HG03039 (cell line): Measurements from ENCODE around the gene PPP3R2.

Experiments
- ATAC-seq: cut with Tn5 transposase; IDR thresholded peaks from one replicate; pipeline ENCODE4 v1.9.1; 2021; ENCODE audit warnings: mild to moderate bottlenecking, moderate library complexity; ENCODE audit not compliant: unreplicated experiment

The PPP3R2 gene, protein sequence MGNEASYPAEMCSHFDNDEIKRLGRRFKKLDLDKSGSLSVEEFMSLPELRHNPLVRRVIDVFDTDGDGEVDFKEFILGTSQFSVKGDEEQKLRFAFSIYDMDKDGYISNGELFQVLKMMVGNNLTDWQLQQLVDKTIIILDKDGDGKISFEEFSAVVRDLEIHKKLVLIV

DNA sequence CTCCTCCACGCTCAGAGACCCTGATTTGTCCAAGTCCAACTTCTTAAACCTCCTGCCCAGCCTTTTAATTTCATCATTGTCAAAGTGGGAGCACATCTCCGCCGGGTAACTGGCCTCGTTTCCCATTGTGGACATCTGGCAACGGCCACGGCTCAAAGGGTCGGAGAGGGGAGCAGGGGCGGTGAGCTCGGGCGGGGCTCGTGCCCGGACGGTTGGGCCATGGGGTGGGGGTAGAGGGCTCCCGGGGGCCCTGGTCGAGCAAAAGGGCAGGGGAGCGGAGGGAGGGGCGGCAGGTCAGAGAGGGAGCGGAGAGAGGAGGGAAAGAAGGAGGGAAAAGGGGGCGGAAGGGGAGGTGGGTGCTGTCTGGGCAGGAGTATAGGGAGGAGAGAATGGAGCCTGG lies at the start of gene PPP3R2:
Gene PPP3R2 (minus strand): TSS at position 174 of the 400 bp plus-strand sequence. CDS start 48 bp downstream, at position 126.
- ATAC-seq = no peak

DNA sequence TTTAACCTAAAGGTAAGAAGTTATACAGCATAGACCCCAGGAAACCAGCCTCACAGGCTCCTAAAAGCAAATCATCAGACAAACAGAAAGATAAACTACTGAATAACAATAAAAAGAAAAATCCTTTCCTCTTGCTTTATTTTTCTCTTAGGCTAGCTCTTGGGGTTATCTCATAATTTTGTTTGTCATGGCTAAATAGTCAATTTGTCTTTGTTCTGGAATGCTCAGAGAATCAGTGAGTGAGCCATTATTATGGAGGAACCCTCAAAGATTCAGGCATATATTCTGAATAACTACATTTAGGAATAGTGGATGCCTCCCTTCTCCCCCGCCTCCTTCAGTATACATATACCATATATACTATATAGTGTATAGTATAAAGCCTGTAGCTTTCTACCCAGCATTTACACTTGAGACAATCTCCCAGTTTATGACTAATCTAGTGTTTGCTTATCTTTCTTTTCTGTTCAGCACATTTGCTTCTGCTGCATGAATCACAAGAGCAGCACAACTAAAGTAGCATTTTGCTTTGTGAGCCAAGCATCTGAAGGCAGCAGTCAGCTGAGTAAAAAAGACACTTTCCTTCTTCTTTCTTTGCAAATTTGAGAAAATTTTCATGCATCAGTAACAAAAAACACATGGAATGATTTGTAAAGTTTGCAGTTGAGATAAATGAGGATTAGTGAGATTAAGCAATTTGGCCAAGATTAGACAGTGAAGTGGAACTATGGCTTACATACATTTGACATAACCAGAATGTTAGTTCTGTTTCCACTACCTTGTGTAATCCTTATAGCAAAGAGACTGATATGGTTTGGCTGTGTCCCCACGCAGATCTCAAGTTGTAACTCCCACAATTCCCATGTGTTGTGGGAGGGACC lies 45.3 kb upstream of the PPP3R2 start:
- no peak for ATAC-seq

DNA sequence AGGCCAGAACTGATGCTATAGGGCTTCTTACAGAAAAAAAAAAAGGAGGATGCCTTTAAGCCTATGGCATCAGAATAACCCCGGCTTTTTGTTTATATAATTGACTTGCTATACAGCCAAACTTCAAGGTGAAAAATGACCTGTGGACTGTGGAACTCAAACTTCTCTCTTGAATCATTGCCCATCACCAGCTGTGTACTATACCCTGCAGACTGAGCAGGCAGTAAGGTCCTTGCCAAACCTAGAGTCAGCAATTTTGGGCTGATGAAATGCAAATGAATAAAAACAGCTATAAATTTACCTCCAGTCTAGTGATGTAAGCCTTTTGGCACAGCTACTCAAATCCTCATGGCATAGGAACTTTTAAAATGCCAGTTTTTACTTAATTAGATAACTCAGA lies 44.5 kb upstream of the PPP3R2 start:
- no peak for ATAC-seq

DNA sequence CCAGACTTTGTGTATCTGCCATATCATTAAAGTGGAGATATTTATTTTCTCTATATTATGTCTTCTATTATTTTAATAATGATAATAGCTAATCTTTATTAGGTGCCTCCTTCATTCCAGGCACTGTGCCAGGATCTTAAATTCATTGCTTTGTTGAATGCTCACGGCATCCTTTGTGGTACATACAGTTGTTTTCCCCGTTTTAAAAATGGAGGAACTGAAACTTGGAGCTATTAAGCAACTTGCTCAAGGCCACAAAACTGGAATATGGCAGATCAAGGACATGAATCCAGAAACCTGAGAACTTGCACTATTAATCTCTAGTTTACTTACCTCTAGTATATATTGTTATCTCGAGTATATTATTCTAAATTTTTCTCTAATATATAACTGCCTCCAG lies 41.5 kb upstream of the PPP3R2 start:
- ATAC-seq = no peak

DNA sequence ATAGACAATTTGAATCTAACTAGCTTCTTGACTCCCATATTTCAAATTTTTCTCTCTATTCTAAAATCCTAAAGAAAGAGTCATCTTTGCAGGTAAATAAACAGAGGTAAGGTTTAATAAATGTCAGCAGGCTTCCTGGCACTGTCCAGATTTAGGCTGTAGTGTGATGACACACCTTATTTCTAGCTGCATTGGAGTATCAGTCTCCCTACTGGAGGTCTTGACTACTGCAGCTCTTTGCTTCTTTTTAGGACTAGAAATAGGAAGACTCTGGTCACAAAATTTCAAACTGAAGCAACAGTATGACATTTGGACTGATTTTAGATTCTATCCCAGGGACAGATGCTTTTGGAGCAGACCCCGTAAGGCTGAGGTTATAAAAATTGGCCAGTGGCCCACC lies 40.7 kb upstream of the PPP3R2 start:
- no peak for ATAC-seq

DNA sequence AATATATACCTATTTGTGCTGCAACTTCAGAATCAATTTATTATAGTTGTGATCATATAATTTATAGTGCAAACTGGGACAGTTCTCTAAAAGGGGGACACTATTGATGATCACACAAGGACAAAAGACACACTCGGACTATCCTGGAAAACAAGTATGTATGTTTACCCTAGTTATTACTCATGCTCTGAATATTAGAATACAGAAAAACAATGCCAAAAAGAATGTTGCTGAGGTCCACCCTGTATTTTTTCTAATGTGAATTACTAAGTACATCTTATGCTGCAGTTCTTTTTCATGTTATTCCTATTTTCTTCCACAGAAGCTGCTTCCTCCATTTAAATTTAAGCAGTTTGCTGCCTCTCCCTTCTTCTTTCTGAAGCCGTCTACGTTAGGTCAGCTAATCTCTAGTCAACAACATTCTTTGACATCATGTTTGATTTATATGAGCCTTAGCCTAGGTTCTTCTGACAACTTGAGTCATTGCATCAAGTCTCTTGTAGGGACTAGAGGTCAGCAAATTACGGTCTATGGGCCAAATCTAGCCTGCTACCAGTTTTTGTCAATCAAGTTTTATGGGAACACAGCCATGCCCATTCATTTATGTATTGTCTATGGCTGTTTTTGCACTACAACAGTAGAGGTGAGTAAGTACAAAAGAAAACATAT lies 40.1 kb upstream of the PPP3R2 start:
- ATAC-seq = no peak

DNA sequence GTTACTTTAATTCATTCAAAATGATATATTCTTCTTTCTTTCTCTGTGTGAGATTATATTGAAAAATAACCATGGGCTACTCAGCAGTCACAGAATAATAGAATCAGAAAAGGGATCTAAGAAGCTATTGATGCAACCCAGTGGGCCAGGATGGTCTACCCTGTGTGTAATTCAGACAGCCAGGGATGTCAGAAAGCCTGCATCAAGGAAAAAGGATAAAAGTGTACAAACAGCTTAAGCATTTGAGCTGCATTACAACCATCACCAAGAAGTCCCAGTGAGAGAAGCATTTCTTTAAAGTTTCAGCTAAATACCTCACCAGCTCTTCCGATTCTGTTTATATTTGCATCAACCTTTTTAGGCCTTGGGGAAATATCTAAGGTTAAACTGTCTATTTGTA lies 37.8 kb upstream of the PPP3R2 start:
- no peak for ATAC-seq

DNA sequence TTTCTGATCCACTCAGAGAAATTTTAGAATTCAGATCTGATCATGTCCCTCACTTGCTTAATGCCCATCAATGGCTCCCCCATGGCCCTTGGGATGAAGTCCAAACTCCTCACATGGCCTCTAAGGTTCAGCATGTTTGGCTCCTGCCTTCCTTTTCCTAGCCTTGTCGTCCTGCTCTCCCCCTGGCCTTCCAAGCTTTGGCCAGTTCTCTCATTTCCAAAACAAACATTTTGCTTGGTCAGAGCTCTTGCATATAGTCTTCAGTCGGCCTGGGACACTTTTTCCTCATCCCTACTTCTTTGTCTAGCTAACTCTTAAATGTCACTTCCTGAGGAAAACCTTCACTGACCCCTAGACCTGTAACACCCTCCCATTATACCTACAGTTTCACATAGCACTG lies 37.1 kb upstream of the PPP3R2 start:
- no peak for ATAC-seq

DNA sequence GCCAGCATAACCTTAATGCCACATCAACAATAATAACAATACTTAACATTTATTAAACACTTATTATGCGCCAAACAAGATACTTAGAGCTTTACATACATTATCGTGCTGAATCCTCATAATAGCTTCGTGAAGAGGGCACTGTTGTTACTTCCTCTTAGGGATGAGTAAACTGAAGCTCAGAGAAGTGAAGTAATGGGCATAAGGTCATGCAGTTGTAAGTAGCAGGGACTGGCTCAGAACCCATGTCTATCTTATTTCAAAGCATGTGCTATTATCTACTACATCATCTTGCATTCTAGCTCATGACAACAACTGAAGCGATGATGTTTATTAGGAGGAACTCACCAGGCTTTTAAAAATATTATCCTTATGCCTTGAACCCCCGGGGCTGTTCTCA lies 34.9 kb upstream of the PPP3R2 start:
- ATAC-seq = no peak

DNA sequence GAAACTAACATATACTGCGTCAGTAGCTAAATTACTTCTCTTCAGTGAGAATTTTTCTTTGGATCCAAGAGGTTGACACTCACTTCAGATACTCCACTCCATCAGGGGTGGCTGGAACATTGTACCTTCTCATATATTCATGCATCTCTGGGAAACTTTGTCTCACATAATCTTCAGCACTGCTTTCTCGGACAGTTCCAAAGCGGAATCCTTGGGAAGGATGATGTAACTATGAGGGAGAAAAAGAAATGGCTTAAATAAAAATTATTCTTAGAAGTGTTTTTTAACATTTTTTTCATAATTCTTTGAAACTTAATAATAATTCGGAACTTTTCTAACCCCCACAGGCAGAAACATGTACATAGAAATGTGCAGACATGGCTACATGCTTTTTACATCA lies 33.4 kb upstream of the PPP3R2 start:
- no peak for ATAC-seq

DNA sequence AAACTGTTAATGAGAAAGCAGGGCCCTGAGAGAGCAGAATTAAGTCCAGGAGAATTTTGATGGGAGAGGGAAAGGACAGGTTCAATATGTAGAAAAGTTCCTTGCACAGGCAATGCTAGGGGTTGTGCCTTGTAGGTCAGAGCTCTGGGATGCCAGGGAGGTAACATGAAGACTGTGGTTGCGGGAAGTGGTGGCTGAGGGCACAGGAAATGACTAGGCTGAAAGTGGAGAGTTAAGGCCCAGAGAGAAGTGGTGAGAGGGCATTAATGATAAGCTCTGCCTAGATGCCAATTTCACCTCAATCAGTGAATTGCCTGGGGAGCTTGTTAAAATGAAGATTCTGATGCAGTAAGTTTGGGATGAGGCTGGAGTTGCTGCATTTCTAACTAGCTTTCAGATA lies 31.5 kb upstream of the PPP3R2 start:
- ATAC-seq = no peak

DNA sequence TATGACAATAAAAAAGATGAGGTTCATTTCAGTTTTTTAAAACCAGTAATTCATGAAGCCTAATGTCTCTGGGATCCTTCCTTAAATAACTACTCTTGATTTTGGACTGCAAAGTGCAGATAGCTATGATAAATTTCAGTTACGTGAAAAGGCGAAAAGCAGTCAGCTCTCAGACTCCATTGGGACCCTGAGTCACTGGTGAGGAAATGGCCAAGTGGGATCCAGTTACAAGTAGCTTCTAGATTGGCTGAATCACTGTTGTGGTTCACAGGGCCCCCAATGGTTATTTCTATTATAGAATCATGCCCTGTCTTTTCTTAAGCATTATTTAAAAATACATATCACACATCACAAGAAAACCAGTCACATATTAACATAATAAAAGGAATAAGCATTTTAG lies 31.1 kb upstream of the PPP3R2 start:
- ATAC-seq = no peak

DNA sequence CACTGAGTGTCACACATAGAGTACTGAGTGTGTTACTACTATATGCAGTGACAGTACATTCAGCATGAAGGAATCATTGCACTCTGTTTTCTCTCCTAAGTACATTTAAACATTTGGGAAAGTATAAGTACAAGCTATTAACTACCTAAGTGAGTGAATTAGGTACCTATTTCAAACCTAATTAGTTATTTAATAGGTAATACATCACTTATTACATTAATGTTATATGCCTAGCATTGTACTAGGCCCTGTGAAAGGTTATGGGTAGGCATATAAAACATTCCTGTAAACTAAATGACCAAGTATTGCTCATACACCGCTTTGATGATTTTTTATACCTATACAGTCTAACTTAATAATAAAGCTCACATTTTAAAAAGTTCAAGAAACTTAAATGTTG lies 25.7 kb upstream of the PPP3R2 start:
- no peak for ATAC-seq

DNA sequence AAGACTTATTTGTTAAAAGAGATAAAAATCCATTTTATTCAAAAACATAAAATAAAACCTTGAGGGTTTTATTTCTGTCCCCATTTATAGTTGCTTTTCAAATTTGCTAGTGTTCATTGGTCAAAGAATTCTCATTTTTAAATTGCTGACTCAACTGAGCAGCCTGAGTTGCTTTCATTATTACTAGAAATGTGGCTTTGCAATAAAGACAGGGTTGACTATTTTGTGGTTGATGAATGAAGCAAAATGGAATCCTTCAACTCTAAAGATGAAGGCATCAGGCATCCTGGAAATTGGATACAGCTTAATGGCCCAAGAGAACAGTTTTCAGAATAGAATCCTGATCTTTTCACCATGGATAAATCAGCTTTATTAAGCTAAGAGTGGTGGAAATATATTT lies 23.9 kb upstream of the PPP3R2 start:
- peak; percentile 68 for ATAC-seq

DNA sequence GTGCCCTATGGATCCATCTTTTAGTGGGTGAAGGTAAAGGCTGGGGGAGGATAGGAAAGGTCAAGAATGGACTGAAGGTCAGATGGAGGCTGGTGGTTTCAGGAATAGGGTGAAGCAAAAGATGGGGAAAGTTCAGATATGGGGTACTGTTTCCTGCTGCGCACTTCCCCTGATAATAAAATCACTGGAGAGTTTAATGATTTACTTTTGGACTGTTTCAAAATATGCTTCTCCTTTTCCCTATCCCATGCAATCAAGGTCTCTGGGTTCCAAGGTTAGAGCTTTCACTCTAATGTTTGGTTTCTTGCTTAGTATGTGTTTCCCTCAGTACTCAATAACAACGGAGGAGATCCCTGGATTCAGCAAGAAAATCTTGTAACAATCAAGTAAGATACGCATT lies 10.8 kb upstream of the PPP3R2 start:
- no peak for ATAC-seq

DNA sequence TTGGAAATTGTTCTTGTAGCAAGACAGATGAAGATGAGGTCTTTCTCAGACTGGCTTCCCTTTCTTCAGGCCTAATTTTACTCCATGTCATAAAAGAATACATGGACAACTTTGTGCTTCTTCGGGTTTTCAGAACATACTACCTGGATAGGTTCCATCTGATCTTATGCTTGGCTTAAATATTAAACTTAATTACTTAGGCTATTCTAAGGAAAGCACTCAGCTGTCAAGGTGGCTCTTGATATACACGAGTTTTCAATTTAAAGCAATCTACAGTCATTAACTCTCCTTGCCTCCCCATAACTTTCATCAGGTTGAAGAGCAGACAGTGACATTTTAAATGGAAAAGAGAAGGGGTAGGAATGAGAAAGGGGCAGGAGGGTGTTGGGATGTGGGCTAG lies 9.5 kb upstream of the PPP3R2 start:
- ATAC-seq = no peak

DNA sequence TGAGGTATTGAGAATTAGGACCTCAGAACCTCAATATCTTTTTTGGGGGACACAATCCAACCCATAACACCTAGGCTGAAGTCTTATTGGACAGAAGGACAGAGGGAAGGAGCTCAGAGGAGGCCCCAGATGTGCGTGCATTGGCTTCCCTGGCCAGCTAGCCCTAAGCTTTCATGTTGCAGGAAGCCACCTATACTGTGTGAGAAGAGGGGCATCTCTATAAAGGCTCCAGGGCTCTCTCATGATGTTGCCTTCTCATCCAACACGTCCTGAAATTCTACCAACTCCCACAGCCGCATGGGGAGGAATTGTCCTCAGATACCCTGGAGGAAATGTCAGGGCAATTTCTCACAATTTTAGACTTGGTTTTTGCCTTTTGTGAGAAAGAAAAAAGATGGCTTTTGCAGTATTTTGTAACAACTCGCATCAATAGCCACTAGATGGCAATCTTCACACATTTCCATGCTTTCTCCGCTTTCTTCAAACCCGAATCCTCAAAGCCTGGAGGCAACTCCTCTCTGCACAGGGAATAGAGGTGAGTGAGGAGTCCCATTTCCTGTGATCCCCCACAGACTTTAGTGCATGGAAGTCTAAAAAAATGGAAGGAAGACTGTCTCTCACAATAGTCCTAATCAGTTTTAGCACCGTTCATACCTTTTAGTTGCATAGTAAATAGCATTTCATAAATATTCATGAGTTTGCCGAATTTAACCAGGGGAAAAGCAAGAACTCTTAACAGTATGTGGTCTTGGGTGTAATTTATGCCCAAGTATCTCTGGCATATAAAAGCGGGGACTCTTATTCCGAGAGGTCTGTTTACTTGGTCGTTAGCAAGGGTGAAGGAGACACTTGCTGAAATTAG lies 7.4 kb upstream of the PPP3R2 start:
- ATAC-seq = peak; percentile 45

DNA sequence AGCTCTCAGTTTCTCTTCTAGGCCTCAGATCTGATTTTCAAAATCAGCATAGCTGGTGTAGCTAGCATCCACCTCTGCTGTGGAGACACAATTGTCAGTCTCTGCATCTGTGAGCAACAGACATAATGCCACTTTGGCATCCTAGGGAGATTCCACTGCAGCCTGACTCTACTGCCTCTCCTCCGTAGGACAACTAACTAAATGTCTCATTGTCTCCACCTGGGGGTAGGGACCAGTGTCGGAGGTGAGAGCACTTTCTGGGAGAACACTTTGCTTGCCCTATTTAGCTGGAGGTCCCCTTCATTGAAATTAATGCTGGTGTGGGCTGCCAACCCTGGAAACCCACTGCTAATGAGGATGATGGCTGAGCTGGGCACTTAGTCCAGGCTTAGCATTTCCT lies 1.4 kb downstream of the PPP3R2 start:
- ATAC-seq = no peak

DNA sequence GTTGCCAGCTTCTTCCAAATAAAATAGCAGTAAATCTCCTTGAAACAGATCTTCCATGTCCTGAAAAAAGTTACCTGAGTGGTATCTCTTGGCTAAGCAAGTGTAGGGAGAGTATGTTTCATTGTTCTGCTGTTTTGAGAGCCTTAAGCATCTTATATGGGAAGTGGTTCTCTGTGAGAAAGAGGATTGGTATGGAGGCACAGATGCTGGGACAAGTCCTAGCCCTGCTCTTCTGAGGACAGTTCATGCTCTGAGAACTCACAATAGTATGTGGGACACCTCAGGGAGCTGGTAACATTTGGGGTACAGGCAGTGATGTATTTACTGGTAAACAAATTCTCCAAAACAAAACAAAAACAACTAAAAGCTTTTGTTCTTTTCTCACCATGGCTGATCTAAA lies 2.0 kb downstream of the PPP3R2 start:
- ATAC-seq = no peak

DNA sequence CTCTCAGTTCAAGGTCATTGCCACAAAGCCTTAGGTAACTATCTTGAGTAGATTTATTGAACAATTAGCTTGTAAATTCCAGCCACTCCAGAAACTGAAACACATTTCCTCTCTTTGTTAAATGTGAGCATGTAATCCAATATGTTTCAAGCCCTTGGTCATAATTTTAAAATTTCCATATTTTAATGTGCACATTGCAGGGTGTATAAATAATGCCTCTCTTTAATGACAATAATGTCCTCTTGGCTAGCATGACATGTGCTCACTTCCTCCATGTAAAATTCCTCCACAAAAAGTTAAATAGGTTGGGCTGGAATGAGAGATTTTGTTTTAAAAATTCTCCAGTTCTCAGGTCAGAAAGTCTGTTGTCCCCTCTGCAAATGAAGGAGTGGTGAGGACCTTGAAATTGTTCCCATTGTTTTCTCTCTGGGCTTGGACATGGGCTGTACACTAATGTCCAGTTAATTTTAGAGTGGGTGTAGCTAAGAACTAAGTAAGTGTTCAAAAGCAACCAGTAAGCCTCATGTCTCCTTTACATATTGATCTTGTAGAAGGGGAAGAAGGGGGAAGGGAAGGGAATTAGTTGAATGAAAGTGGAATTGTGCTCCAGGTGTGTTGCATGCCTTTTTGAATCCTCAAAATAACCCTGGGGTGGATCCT lies 2.9 kb downstream of the PPP3R2 start:
- no peak for ATAC-seq

DNA sequence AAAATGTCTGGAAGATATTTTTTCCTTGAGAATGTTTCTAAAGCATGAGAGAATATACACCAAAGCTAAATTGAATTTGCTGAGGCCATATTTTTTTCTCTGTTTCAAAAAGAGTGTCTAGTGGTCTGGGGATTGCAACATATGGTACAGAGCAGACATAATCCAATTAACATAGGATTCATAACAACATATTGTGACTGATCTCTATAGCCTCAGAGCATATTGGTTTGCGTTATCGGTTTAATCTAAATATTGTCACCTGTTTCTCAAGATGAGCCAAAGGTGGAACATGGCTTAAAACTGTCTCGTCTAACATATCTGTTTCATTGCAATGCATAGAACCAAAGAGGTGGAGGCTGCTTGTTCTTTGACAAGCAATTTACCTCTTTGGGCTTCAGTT lies 3.9 kb downstream of the PPP3R2 start:
- no peak for ATAC-seq
